ENCODE measurements around the gene PRR12. TPM values are rescaled to one million over a fixed set of nuclear protein-coding genes. Genes with fewer than 3 reads are reported as not detected.
A peak's percentile ranks its signal among the peaks of the same experiment; 100 is the strongest.

The PRR12 gene
- total RNA-seq, 1 experiment from 2014 or later = 53.0 TPM

DNA sequence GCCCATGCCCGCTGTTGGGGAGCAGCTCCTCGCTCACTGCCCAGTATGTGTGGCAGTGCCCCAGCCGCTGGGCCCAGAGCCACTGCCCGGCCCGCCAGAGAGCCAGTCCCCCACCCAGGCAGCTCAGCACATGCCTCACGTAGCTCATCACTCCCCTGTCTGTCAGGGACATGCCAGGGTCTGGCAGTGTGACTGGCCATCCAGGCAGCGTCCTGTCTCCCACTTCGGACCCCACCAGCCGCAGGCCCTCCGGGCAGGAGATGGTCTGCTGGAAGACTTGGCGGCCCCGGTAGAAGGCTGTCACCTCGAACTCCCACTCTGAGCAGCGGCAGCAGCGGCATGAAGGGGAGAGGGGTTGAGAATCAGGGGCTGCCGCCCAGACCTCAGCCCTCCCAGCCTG, 71.0 kb downstream of the PRR12 start:
- Mint-ChIP-seq H3K27ac (ENCODE audit: unreplicated experiment) (no peak overlapping the region), H3K9me3 (ENCODE audit: low read depth, unreplicated experiment) (no peaks in the 10 kb centered on the region), H3K4me3 (ENCODE audit: low read depth, unreplicated experiment) (no peak overlapping the region), H3K4me1 (ENCODE audit: low read depth, unreplicated experiment) (peaks cover 7% of the 10 kb centered on the region), H3K27me3 (ENCODE audit: unreplicated experiment) (no peaks in the 10 kb centered on the region), H3K36me3 (ENCODE audit: insufficient read depth, unreplicated experiment) (peaks cover 95% of the 10 kb centered on the region)
- TF ChIP-seq, protein P1, sequence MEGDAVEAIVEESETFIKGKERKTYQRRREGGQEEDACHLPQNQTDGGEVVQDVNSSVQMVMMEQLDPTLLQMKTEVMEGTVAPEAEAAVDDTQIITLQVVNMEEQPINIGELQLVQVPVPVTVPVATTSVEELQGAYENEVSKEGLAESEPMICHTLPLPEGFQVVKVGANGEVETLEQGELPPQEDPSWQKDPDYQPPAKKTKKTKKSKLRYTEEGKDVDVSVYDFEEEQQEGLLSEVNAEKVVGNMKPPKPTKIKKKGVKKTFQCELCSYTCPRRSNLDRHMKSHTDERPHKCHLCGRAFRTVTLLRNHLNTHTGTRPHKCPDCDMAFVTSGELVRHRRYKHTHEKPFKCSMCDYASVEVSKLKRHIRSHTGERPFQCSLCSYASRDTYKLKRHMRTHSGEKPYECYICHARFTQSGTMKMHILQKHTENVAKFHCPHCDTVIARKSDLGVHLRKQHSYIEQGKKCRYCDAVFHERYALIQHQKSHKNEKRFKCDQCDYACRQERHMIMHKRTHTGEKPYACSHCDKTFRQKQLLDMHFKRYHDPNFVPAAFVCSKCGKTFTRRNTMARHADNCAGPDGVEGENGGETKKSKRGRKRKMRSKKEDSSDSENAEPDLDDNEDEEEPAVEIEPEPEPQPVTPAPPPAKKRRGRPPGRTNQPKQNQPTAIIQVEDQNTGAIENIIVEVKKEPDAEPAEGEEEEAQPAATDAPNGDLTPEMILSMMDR (IDR thresholded peaks at IDR 0.05; ENCODE audit: unreplicated experiment) = no peak
- CTCF ChIA-PET = no interaction called here
- no peak for DNase-seq
- no TSS peak for BruUV-seq (replicated peaks)
- intact Hi-C loops (cut with micrococcal nuclease; ENCODE audit: unreplicated experiment) = no loop called here

DNA sequence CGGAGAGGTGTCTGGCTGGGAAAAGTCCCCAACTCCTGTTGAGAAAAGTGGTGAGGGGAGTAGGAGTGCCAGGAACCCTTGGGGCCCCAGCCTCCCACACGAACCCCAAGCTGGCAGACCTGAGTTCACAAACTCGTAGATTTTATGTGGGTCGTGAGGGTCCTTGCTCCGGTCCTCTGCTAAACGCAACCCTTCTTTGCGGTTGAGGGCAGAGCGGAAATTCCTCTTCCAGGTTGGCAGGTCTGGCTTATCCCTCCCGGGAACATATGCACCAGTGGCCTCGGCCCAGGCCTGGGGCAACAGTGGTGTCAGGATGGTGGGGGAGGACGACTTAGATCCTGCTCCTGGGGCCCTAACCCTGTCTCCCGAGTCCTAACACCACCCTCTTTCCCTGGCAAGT, 72.2 kb downstream of the PRR12 start:
- peak overlapping the region; percentile 8 for H3K4me3 Mint-ChIP-seq (ENCODE audit: low read depth, unreplicated experiment)

DNA sequence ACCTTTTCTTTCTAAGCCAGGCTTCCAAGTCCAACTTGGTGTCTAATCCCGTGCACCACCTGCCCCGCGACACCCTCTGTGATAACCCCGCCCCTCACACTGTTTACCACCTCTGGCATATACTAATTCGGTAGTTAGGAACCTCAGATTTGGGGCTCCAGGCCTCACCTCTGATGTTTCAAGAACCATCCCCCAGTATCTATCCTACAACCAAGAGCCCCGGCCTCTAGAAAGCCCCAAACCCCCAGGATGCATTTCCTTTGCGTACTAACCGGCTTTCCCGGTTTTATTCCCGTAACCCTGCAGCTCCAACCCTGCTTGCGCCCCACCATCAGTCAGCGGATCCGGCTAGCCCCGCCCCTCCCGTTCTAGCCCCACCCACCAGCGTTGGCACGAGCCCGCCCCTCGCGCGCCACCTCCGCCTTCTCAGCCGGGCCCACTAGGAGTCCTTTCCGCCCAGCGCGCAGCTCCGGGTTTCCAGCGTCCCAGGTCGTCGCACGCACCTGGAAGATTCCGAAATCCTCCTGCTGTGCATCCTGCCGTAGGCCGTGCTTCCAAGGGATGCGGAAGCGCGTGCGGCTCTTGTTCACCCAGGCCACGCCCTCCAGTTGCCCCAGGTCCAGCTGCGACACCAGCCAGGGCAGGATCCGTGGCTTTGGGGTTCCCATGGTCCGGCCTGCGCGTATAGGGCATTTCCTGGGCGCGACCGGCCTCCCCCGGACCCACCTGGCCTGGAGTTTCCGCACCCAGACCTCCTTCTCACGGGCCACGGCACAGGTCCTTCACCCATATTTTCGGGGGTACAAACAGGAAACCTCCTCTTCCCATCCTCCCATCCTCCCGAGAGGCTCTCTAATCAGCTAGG, 73.4 kb downstream of the PRR12 start:
- H3K36me3 Mint-ChIP-seq (ENCODE audit: insufficient read depth, unreplicated experiment) = peaks cover 87% of the 10 kb centered on the region
- CTCF ChIA-PET = interaction anchor here (0.7 to 2.5 kb wide), 4 partner anchors 9 to 24 kb away, joined by 3 to 10 read pairs (median 5); partner anchors contain the start of genes PRMT1 and RRAS
- TF ChIP-seq, protein P1 (IDR thresholded peaks at IDR 0.05; ENCODE audit: unreplicated experiment) = no peak
- no peaks in the 10 kb centered on the region for H3K27me3 Mint-ChIP-seq (ENCODE audit: unreplicated experiment)
- peaks cover 13% of the 10 kb centered on the region for H3K4me1 Mint-ChIP-seq (ENCODE audit: low read depth, unreplicated experiment)
- no peaks in the 10 kb centered on the region for H3K9me3 Mint-ChIP-seq (ENCODE audit: low read depth, unreplicated experiment)
- intact Hi-C loops (cut with micrococcal nuclease; ENCODE audit: unreplicated experiment) = loop anchor here (1.0 kb wide), 1 partner anchor 24 kb away; the partner anchor contains the start of gene RRAS
- no TSS peak for BruUV-seq (replicated peaks)
- peak; percentile 96 for DNase-seq
- H3K27ac Mint-ChIP-seq (ENCODE audit: unreplicated experiment) = peak overlapping the region; percentile 77
- H3K4me3 Mint-ChIP-seq (ENCODE audit: low read depth, unreplicated experiment) = peak overlapping the region; percentile 83

More for the DNA sequence above, 72.2 kb downstream of the PRR12 start:
- no TSS peak for BruUV-seq (replicated peaks)
- H3K27me3 Mint-ChIP-seq (ENCODE audit: unreplicated experiment) = no peaks in the 10 kb centered on the region
- no peak for DNase-seq
- H3K27ac Mint-ChIP-seq (ENCODE audit: unreplicated experiment) = no peak overlapping the region
- intact Hi-C loops (cut with micrococcal nuclease; ENCODE audit: unreplicated experiment) = no loop called here
- H3K36me3 Mint-ChIP-seq (ENCODE audit: insufficient read depth, unreplicated experiment) = peaks cover 92% of the 10 kb centered on the region
- H3K4me1 Mint-ChIP-seq (ENCODE audit: low read depth, unreplicated experiment) = peaks cover 13% of the 10 kb centered on the region
- CTCF ChIA-PET = interaction anchor here (0.6 to 1.2 kb wide), 2 partner anchors 17 to 40 kb away, joined by 3 to 4 read pairs; no protein-coding TSS in a partner anchor
- TF ChIP-seq, protein P1 (IDR thresholded peaks at IDR 0.05; ENCODE audit: unreplicated experiment) = no peak
- no peaks in the 10 kb centered on the region for H3K9me3 Mint-ChIP-seq (ENCODE audit: low read depth, unreplicated experiment)

DNA sequence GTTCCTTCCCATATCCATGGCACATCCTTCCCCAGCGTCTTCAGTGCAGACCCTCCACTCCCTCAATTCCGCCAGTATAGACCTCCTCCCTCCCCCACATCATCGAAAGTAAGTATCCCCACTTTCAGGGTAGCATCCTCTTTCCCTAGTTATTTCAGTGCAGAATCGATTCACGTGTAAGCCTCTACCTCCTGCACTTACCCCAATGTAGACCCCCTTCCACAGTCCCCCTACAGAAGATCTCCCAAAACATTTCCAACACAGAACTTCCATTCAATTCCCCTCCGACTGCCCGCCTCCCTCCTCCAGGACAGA, 74.0 kb downstream of the PRR12 start:
- no peaks in the 10 kb centered on the region for H3K27me3 Mint-ChIP-seq (ENCODE audit: unreplicated experiment)
- no peaks in the 10 kb centered on the region for H3K9me3 Mint-ChIP-seq (ENCODE audit: low read depth, unreplicated experiment)
- TF ChIP-seq, protein P1 (IDR thresholded peaks at IDR 0.05; ENCODE audit: unreplicated experiment) = no peak
- intact Hi-C loops (cut with micrococcal nuclease; ENCODE audit: unreplicated experiment) = no loop called here
- peaks cover 84% of the 10 kb centered on the region for H3K36me3 Mint-ChIP-seq (ENCODE audit: insufficient read depth, unreplicated experiment)
- H3K27ac Mint-ChIP-seq (ENCODE audit: unreplicated experiment) = peak overlapping the region; percentile 77
- BruUV-seq (replicated peaks) = no TSS peak
- CTCF ChIA-PET = interaction anchor here (0.7 to 2.5 kb wide), 2 partner anchors 10 to 12 kb away, joined by 7 to 10 read pairs; partner anchors contain the start of gene PRMT1
- no peak for DNase-seq
- H3K4me1 Mint-ChIP-seq (ENCODE audit: low read depth, unreplicated experiment) = peaks cover 13% of the 10 kb centered on the region
- peak overlapping the region; percentile 83 for H3K4me3 Mint-ChIP-seq (ENCODE audit: low read depth, unreplicated experiment)

Measured in Calu3 (cell line).